Tibial nerve (tissue), 4 donors: ENCODE measurements around the gene SLC17A2. TPM values are rescaled to one million over a fixed set of nuclear protein-coding genes. Genes with fewer than 3 reads are reported as not detected.

ENCODE experiments used
- DNase-seq, 2 donors: peaks; one replicate each; pipeline ENCODE4 v3.0.0-alpha.2; 2019; ENCODE audit warnings: low spot score in 2 of 2
- H3K27ac ChIP-seq, 4 donors: fragments of 200-600 bp; sonication (generic) in 3 of 4; one replicate each; pipeline ENCODE4 v1.5.1; 2017 to 2019; ENCODE audit warnings: mild to moderate bottlenecking in 1 of 4
- H3K27me3 ChIP-seq, 2 donors: fragments of 200-600 bp; sonication (generic) in 1 of 2; one replicate each; pipeline versions ENCODE4 v1.5.1 to v1.6.0; 2017 to 2019
- H3K36me3 ChIP-seq, 3 donors: fragments of 200-600 bp; sonication (generic); one replicate each; pipeline ENCODE4 v1.5.1; 2018 to 2019
- H3K4me1 ChIP-seq, 4 donors: fragments of 200-600 bp; sonication (generic) in 3 of 4; one replicate each; pipeline ENCODE4 v1.5.1; 2017 to 2019
- H3K4me3 ChIP-seq, 4 donors: fragments of 200-600 bp; sonication (generic) in 3 of 4; one replicate each; pipeline ENCODE4 v1.5.1; 2017 to 2019; ENCODE audit warnings: mild to moderate bottlenecking in 1 of 4, moderate library complexity in 1 of 4
- H3K9me3 ChIP-seq, 4 donors: fragments of 200-600 bp; sonication (generic) in 3 of 4; one replicate each; pipeline ENCODE4 v1.5.1; 2017 to 2019
- EP300 ChIP-seq, 2 donors: sonication (generic); formaldehyde crosslinking; IDR thresholded peaks; one replicate each; pipeline ENCODE4 v1.6.1; 2017; ENCODE audit warnings: antibody characterized with exemption in 2 of 2, mild to moderate bottlenecking in 1 of 2
- POLR2A ChIP-seq, 2 donors: fragments of 450-650 bp; IDR thresholded peaks; one replicate each; pipeline ENCODE4 v1.6.1; 2017; ENCODE audit warnings: antibody characterized with exemption in 2 of 2, mild to moderate bottlenecking in 2 of 2, moderate library complexity in 2 of 2
- WGBS, 2 donors: methylation state at CpG; one replicate each; pipeline ENCODE4 v1.1.5; 2018; 5-methylcytosine and 5-hydroxymethylcytosine counted together
- total RNA-seq, 4 donors: library from RNA; depleted of rRNA; stranded (reverse); fragments of >200 nt; gene quantifications; one replicate each; pipeline ENCODE4 v1.1.0, GENCODE V29; 2016
- TF ChIP-seq, protein P1 (sequence below), 5 experiments: fragments of 200-600 bp in 3 of 5; fragments of 450-650 bp in 2 of 5; sonication (generic) in 3 of 5; IDR thresholded peaks; one replicate each; pipeline ENCODE4 v1.5.1; 2016 to 2019; ENCODE audit warnings: antibody characterized with exemption in 5 of 5, mild to moderate bottlenecking in 3 of 5, moderate library complexity in 2 of 5

SLC17A2 gene
- total RNA-seq, 4 donors from 2014 or later = not detected

DNA sequence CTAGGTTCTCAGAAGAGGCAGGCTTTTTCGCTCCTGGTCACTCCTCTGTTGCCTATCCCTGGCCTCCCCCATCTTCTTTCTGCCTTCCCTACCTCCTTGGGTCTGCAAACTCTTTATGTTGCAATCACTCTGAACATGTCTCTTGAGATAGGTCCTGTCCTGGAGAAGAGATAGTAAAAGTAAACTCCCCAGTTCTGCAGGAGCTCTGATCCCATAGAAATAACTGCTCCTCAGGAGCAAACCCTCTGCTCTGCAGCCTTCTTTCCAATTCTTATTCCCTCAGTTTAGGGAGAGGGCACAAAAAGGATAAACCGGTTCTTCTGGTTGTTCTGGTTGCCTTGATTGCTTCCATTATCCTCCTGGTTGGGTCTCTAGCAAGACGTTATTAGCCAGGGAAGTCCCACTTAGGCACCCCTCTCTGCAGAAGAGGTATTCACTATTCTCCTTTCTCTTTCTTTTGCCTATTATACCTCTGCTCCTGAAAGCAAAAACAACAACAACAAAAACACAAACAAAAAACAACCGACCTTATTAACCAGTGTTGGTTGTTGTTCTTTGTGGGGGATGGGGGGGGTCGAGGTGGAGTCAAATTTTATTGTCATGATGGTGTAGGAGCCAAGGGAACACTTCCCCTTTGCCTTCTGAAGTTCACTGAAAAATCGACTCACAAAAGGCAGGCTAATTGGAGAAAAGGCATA, 33.1 kb upstream of the SLC17A2 start:
- H3K27me3 ChIP-seq = no peaks in the 10 kb centered on the region
- peaks cover 0 to 37% (median 0%) of the 10 kb centered on the region in 3 donors for H3K36me3 ChIP-seq
- H3K27ac ChIP-seq = peak overlapping the region; percentile 61 to 96 (median 94)
- H3K4me1 ChIP-seq = peaks cover 0 to 61% (median 43%) of the 10 kb centered on the region in 4 donors
- no peak for DNase-seq
- peak overlapping the region; percentile 37 to 66 (median 58) for H3K4me3 ChIP-seq
- WGBS, 2 donors = 3% methylated on average over 6 of the region's 6 CpGs
- H3K9me3 ChIP-seq = peaks cover 0 to 3% (median 0%) of the 10 kb centered on the region in 4 donors
- TF ChIP-seq, protein P1, sequence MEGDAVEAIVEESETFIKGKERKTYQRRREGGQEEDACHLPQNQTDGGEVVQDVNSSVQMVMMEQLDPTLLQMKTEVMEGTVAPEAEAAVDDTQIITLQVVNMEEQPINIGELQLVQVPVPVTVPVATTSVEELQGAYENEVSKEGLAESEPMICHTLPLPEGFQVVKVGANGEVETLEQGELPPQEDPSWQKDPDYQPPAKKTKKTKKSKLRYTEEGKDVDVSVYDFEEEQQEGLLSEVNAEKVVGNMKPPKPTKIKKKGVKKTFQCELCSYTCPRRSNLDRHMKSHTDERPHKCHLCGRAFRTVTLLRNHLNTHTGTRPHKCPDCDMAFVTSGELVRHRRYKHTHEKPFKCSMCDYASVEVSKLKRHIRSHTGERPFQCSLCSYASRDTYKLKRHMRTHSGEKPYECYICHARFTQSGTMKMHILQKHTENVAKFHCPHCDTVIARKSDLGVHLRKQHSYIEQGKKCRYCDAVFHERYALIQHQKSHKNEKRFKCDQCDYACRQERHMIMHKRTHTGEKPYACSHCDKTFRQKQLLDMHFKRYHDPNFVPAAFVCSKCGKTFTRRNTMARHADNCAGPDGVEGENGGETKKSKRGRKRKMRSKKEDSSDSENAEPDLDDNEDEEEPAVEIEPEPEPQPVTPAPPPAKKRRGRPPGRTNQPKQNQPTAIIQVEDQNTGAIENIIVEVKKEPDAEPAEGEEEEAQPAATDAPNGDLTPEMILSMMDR (IDR thresholded peaks at IDR 0.05) = no peak
- TF ChIP-seq EP300 (IDR thresholded peaks at IDR 0.05) (no peak), POLR2A (IDR thresholded peaks at IDR 0.05) (no peak)

DNA sequence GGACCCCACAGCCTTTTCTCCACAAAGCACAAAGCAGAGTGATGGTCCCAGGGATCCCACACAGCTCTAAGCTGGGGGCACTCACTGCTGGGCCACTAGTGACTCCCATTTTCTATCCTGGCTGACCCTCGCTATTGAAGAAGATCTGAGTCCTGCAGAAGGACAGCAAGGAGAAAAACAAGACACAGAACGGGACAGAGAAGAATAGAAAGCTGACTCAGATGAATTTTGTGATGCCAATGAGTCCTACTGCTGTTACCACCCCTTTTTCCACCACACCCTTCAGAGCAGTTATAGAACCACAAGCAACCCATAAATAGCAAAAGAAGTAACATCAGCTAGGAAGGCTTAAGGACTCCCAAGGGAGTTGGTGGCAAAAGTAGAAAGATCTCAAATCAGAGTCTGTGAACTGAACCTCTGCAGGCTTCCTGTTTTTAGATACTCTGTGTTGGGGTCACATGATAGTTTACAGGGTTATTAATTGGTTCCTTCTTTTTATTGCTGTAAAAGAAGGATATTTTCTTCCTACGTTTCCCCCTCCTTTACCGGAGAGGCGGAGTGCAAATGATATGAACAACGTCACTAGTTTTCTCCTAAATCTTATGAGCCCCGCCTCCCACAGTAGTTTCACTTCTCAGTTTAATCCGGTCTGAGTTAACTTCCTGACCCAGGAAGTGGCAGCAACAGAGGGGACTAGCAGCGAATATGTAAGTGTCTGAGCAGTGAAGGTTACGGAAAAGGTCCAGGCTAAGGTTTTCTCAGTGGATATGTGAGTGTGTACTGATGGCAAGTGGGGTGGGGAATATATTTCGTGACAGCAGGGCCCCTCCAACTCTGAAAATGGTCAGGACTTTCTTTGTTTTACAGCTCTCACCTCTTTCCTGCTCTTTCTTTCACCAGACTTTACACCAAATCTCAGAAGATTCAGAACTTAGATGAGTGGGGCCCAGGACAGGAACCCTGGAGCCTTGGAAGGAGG, 31.9 kb upstream of the SLC17A2 start, which contains the start of gene TRIM38:
Gene TRIM38, plus strand, starts transcription at position 654 of the 979 bp plus-strand sequence. CDS start 3,721 bp downstream, outside the sequence.
- peak within 1 kb of the TSS; percentile 61 to 96 (median 94) for H3K27ac ChIP-seq
- peaks cover 0 to 3% (median 0%) of the 10 kb centered on the region in 4 donors for H3K9me3 ChIP-seq
- WGBS, 2 donors = 2 to 3% methylated on average over 11 of the region's 11 CpGs
- TF ChIP-seq EP300 (IDR thresholded peaks at IDR 0.05) = peak; percentile 58 to 96
- peak; percentile 82 to 88 for TF ChIP-seq POLR2A (IDR thresholded peaks at IDR 0.05)
- TF ChIP-seq, protein P1 (IDR thresholded peaks at IDR 0.05) = peak in 1 of 5 experiments; percentile 11
- peak within 1 kb of the TSS; percentile 37 to 66 (median 58) for H3K4me3 ChIP-seq
- H3K4me1 ChIP-seq = peaks cover 0 to 50% (median 35%) of the 10 kb centered on the region in 4 donors
- peak; percentile 63 to 88 for DNase-seq
- H3K27me3 ChIP-seq = no peaks in the 10 kb centered on the region
- H3K36me3 ChIP-seq = peaks cover 0 to 25% (median 0%) of the 10 kb centered on the region in 3 donors

DNA sequence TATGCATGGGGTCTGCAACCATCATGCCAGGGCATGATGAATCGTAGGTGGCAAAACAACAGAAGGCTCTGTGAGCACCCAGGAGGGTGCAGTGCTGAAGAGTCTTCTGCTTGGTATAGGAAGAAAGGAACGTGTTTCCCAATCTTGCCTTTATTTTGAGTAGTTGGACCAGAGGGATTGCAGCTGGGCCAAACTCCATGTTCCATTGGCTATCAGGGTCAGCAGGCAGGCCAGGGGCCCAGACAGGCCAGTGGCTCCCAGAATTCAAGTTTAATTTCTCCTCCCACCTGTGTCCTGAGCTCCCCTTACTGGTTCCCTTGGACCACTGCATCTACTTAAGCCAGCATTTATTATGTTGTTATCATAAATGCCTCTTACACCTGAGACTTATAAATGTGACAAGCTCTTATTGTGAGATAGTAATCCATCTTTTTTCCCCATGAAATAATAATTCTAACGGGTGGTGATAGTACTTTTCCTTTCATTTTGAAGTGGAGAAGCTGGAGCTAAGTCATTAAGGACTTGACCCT, 31.2 kb upstream of the SLC17A2 start:
- WGBS, 2 donors = 62 to 69% methylated on average over 3 of the region's 3 CpGs
- peaks cover 0 to 3% (median 0%) of the 10 kb centered on the region in 4 donors for H3K9me3 ChIP-seq
- H3K27me3 ChIP-seq = no peaks in the 10 kb centered on the region
- DNase-seq = no peak
- peaks cover 0 to 42% (median 28%) of the 10 kb centered on the region in 4 donors for H3K4me1 ChIP-seq
- peak overlapping the region; percentile 37 to 66 (median 58) for H3K4me3 ChIP-seq
- H3K27ac ChIP-seq = peak overlapping the region; percentile 61 to 96 (median 94)
- TF ChIP-seq, protein P1 (IDR thresholded peaks at IDR 0.05) = no peak
- TF ChIP-seq EP300 (IDR thresholded peaks at IDR 0.05) (no peak), POLR2A (IDR thresholded peaks at IDR 0.05) (no peak)
- H3K36me3 ChIP-seq = peaks cover 0 to 18% (median 0%) of the 10 kb centered on the region in 3 donors

DNA sequence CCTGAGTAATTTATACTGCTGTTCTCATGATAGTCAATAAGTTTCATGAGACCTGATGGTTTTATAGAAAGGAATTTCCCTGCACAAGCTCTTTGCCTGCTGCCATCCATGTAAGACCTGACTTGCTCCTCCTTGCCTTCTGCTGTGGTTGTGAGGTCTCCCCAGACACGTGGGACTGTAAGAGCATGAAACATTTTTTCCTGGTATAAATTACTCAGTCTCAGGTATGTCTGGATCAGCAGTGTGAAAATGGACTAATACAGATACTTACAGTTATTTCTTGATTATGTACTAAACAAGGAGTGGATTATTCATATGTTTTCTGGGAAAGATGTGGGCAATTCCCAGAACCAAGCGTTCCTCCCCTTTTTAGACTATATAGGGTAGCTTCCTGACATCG, 30.2 kb upstream of the SLC17A2 start:
- H3K4me1 ChIP-seq = peaks cover 0 to 33% (median 21%) of the 10 kb centered on the region in 4 donors
- H3K27ac ChIP-seq = no peak overlapping the region
- DNase-seq = no peak
- peaks cover 0 to 3% (median 0%) of the 10 kb centered on the region in 4 donors for H3K9me3 ChIP-seq
- peaks cover 0 to 8% (median 0%) of the 10 kb centered on the region in 3 donors for H3K36me3 ChIP-seq
- H3K27me3 ChIP-seq = no peaks in the 10 kb centered on the region
- WGBS, 2 donors = 90 to 93% methylated on average over 3 of the region's 3 CpGs
- no peak overlapping the region for H3K4me3 ChIP-seq
- TF ChIP-seq, protein P1 (IDR thresholded peaks at IDR 0.05) = no peak
- TF ChIP-seq EP300 (IDR thresholded peaks at IDR 0.05) = no peak
- TF ChIP-seq POLR2A (IDR thresholded peaks at IDR 0.05) = no peak
